ENCODE measurements around the gene PPP2R3B.

DNA sequence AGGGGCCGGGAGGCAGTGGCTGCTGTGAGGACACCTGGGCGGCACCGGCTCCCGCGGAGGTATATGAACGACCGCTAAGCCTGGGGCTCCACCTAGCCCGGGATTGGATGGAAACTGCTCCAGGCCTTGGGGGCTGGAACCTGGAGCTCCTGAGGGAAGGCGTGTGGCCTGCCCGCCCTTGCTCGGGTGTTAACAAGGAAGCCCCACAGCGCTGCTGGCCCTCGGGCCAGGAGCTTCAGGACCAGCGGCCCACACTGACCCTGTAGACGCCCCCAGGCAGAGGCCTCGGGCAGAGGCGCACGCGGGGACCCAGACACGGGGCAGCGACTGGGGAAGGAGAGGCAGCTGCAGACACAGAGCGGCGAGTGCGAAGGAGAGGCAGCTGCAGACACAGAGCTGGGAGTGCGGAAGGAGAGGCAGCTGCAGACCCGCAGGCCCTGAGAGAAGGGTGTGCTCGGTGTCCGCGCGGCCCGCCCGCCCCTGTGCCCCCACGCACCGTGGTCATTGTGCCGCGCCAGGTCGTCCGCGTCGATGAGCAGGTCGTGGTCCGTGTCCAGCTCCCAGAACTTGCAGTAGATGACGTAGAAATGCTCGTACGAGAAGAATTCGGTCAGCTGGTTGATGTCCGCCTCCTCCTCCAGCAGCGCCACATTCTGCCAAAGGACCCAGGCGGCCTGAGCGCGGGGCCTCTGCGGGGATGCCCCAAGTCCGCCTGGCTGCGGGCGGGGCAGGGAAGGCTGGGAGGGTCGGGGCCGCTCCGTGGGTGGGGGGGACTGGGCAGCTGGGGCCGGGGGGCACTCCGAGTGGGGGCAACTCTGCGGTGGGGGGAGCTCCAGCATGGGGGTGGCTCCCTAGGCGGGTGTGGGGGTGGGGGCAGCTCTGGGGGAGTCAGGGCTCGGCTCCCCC, 41.4 kb downstream of the PPP2R3B start:
- TF ChIP-seq FOXM1 (IDR thresholded peaks at IDR 0.05; ENCODE audit: borderline replicate concordance, low read depth), result no peak
- no peak for TF ChIP-seq NFIC (IDR thresholded peaks at IDR 0.05)
- TF ChIP-seq ZBTB7A (IDR thresholded peaks at IDR 0.05; ENCODE audit: low read depth), result no peak
- TF ChIP-seq, protein P1, sequence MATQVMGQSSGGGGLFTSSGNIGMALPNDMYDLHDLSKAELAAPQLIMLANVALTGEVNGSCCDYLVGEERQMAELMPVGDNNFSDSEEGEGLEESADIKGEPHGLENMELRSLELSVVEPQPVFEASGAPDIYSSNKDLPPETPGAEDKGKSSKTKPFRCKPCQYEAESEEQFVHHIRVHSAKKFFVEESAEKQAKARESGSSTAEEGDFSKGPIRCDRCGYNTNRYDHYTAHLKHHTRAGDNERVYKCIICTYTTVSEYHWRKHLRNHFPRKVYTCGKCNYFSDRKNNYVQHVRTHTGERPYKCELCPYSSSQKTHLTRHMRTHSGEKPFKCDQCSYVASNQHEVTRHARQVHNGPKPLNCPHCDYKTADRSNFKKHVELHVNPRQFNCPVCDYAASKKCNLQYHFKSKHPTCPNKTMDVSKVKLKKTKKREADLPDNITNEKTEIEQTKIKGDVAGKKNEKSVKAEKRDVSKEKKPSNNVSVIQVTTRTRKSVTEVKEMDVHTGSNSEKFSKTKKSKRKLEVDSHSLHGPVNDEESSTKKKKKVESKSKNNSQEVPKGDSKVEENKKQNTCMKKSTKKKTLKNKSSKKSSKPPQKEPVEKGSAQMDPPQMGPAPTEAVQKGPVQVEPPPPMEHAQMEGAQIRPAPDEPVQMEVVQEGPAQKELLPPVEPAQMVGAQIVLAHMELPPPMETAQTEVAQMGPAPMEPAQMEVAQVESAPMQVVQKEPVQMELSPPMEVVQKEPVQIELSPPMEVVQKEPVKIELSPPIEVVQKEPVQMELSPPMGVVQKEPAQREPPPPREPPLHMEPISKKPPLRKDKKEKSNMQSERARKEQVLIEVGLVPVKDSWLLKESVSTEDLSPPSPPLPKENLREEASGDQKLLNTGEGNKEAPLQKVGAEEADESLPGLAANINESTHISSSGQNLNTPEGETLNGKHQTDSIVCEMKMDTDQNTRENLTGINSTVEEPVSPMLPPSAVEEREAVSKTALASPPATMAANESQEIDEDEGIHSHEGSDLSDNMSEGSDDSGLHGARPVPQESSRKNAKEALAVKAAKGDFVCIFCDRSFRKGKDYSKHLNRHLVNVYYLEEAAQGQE (IDR thresholded peaks at IDR 0.05; ENCODE audit: low read depth), result no peak
- no peak for TF ChIP-seq RAD21 (IDR thresholded peaks at IDR 0.05; ENCODE audit: low read depth)
